Nucleus accumbens (tissue), 56 donors: Measurements from ENCODE around the gene FLT1.
A peak's percentile ranks its signal among the peaks of the same experiment; 100 is the strongest.

Source experiments
- DNase-seq, 56 donors: peaks; one replicate each; lab custom pipeline; 2025; lab: John Stamatoyannopoulos, UW

Gene FLT1

DNA sequence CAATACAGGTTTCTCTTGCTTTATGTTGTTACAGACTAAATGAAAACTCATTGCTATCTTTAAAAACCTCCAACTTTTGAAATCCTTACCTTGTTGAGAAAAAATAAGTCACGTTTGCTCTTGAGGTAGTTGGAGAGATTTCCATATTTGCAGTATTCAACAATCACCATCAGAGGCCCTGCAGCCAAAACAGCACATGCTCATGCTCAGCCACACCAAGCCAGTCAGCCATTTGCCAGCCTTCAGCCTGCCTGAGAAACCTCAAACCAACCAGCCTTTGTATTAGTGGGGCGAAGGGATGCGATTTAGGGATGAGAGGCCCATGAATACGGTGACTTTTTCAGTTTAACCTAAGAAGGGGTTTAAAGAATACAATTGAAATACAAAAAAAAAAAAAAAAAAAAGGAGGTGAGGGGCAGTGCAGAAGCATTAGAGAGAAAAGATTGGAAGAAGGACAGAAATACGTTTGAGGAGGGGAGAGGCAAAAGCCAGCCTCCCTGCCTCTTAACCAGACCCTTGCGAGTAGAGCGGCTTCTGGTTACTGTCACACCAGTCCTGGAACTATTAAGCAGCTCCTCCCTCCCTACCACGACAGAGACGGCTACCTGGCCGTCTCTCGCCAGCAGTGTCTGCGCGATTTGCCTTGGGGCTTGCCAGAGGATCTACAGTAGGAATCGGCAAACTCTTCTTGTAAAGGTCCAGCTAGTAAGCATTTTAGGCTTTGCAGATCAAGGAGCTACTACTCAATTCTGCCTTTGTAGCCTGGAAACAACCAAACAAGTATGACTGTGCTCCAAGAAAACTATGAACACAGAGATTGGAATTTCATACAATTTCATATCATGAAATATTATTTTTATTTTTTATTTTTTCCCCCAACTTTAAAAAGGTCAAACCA lies 167.3 kb downstream of the FLT1 start:
- no peak for DNase-seq

DNA sequence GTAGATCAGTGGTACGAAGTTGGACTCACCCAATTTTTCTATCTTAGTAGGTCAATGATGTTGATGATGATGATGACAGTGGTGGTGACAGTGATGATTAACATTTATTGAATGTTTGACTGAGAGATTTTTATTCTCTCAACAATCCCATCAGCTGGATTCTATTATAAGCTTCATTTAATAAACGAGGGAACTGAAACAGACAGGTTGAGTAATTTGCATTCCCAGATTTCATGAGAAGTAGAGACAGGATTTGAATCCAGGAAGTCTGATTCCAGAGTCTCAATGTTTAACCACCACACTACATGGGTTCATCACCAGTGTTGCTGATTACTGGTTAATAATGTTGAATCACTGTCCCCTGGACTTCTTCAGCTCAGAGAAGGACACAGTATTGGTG lies 168.9 kb downstream of the FLT1 start:
- no peak for DNase-seq

DNA sequence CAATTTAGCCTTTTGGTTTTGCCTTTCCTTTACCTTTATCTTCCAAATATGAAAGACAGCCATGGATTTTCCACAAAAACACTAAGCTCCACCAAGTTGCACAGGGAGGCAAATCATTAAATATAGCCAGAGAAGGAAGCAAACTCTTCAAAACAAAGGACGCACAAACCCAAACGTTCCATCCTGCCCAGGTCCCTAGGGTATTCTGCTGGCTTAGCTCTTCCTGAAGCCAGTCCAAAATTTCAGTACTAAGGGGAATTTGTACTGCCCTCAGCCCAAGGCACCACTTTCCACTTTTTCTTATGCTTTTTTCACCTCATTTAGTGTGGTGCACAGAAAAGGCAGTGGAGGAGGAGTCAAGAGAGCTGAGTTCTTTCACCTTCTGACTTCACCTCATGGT lies 169.9 kb downstream of the FLT1 start:
- no peak for DNase-seq

DNA sequence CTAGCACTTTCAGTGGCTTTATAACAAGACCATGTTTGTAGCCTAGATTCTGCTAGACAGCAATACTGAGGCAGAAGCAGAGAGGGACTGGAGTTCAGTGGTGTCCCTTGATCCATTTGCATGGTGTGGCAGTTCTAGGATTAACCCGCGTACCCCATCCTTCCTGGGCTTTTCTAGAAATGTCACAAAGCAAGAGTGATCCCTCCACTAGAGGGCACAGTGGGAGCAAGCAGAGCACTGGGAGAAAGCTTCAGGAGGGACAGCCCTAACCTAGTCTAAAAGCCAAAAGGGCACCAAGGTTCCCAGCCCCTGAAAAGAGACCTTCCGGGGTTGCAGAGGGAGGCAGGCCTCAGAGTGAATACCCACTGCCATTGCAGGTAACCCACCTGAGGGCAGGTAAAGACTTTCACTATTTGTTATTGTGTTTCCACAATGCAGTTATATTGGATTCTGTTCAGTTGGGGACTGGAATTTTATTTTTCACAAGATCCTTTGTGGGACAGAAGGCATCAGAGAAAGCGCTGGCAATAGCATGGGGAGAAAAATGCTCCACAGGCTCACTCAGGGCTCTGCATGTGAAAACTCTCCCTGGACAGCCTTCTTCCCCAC lies 170.6 kb downstream of the FLT1 start:
- DNase-seq = peak in 41 of 56 donors; percentile 1 to 56 (median 10)

DNA sequence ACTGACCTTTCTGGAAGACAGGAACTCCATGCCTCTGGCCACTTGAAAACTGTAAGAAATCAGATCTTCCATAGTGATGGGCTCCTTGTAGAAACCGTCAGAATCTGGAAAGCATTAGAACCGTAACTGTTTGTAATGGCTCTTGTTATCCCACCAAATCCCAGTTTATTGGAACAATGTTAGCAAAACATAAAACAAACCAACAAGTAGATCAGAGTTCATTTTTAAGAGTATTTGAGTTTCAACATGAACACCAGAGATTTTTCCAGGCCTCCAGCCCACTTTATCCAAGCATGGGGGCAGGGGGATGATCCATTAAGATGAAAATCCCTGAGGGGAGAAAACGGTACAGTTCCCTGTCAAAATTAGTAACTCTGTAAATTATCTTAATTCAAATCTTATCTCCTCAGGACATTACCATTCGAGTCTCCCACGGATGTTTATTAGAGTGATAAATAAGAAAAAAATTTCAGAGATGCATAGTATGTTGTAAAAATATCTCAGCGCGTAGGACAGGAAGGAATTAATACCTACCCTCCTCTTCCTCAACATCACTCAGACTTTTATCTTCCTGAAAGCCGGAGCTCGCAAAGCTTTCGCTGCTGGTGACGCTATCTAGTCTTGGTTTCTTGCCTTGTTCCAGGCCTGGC lies 172.5 kb downstream of the FLT1 start:
- no peak for DNase-seq

DNA sequence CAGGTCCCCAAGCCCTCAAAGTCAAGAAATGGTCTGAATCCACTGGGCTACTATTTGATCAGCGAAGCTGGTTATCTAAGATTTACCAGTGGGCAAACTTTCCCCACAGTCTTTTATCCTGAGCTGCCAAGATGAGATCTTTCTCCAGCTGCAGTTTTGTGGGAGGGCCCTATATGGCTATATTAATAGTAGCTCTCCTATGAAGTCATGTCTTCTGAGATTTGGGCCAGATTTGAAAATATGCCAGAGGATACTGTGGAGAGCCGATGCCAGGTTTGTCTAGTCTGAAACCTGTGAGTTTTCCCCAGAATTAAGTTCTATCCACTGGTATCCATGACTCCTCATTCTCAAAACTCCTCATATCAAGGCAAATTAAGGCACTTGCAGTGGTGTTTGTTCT lies 173.2 kb downstream of the FLT1 start:
- DNase-seq = no peak

DNA sequence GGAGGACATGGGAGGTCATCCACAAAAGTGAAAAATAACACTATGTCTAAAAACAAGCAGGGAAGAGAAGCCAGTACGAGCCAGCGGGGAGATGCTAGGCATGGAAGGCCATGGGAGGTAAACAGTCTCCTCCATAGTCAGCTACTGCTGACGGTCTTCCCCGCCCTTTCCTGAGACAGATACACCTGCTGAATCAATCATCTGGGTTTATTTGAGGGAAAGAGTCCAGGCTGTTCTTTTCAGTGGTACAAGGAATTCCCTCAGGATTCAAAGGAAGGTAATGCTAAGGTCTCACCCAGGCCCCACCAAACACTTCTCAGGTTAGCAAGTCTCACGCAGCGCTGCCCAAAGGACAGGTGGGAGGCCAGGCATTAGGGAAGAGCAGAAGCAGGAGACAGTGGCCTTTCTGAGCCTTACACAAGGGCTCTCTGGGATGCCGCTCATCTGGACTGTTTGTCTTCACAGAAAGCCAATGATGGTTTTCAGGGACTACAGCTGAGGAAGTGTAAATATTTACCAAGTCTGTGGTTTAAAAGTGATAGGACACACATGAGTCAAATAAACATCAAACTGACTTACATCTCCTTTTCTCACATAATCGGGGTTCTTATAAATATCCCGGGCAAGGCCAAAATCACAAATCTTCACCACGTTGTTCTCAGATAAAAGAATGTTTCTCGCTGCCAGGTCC lies 173.9 kb downstream of the FLT1 start:
- DNase-seq = no peak

DNA sequence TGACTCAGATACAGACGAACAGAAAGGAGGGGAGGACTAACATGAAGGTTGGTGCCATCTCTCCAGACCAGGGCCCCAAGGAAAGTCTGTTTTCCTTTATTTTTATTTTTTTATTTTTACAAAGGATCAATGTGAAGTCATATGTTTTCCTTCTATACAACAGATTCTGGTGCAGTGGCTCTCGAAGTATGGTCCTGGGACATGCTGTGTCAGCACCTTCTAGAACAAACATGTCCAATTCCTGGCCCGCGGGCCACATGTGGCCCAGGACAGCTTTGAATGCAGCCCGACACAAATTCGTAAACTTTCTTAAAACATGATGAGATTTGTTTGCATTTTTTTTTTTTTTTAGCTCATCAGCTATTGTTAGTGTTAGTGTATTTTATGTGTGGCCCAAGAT lies 174.7 kb downstream of the FLT1 start:
- DNase-seq = no peak

DNA sequence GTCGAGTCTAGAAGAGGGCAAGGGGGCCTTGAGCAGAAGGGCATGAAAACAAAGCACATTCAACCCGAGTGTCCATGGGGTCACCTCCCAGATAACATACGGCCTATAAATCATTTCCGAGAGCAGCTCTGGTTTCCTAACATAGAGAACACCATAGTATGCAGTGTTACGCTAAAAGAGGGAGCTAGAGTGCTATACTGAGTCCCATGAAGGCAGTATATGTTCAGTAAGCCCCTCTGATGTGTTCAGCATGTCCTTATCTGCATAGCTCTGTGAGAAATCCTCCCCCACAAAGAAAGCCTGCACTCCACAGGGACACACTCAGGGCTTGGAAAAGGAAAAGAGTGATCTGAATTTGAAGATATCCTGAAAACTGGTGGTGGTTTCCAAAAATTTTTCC lies 175.4 kb downstream of the FLT1 start:
- no peak for DNase-seq

DNA sequence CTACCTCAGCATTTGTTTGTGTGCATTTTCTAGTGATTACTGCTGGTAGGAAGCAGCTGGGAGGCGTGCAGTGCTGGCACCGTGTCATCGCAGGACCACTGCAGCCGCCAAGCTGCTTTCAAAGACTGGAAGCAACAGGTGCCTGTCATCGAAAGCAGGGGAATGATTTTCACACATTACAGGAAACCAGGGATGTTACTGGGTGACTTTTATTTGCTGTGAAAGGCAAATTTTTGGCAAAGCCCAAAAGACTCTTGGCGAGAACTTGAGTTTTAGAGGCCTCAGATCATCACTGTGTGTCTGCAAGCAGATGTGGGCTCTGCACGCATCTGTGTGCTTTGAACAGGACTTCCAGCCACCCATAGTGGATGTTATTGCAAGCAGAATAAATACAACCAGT lies 176.4 kb downstream of the FLT1 start:
- DNase-seq = no peak

DNA sequence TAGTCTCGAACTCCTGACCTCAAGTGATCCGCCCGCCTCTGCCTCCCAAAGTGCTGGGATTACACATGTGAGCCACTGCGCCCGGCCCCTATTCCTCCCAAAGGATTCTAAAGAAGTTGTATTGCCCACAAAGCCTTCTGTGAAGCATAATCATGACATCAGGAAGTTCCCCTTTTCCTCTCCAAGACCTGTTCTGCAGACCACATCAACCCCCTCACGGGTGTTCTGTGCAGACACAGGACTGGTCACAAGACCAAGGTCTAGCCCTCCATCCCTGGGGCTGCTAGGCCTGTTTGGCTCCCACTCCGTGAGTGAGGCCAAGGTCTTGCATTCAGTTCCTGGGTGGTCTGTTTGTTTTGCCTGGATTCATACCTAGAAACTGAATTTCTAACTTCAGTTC lies 178.1 kb downstream of the FLT1 start:
- DNase-seq = no peak

DNA sequence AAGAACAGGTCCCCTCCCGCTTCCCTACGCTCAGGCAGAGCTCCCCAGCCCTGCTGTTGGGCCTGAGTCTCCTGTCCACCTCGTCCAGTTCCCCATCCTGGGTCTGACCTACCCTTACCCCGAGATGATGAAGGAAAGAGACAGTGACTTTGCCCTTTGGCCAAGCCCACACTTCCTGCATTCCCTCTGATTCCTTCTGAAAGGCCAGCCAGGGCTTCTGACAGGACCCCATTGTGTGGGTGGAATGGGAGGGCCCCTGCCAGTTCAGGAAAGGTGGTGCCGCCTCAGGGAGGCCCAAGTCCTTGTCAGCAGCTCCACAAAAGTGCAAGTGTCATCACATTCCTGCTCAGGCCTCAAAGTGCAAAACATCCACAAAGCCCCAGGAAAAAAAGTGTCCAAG lies 178.8 kb downstream of the FLT1 start:
- no peak for DNase-seq

DNA sequence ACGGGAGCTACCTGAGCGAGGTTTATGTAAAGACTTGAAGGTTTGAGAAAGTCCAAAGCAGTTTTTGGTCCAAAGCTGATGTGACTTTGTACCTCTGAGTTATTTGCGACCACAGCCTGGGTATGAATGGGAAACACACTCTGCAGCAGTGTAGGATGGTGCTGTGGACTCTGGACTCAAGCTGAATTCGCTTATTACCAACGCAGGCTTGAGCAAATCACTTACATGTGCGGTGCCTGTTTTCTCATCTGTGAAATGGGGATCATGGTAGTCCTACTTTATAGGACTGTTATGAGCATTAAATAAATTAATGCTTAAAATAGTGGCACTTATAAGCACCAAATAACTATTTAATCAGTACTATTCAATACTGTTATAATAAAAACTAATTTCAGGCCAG lies 180.0 kb downstream of the FLT1 start:
- no peak for DNase-seq

DNA sequence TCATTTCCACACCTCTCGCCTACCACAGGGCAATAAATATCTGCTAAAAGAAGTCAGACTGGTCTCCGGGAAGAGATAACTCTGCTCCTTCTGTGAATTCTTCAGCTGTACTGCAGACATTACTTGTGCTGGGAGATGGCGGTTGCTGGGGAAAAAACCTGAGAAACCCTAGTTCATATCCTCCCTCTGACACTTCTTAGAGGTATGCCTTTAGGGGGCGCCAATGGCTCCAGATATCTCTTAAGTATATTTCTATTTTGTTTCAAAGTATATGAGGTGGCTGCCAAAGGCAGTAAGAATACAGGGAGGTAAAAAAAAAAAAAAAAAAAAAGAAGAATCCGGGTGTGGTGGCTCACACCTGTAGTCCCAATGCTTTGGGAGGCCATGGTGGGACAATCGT lies 181.3 kb downstream of the FLT1 start:
- DNase-seq = no peak

DNA sequence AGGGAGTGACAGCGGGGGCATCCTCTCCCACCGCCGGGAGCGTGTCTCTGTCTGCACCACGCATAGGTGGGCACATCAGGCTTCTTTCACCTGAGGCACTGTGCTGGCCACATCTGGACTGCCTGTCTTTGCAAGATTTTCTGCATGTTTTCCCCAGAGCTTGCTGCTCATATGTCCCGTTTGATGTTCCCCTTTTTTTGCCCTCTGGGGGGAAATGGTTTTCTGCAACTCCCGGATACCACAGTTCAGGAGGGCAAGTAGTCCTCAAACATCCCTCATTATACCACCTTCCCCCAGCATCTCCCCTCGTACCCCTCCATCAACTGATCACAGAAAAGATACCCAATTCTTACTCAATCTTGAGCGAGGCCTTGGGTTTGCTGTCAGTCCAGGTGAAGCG lies 188.6 kb downstream of the FLT1 start:
- no peak for DNase-seq

DNA sequence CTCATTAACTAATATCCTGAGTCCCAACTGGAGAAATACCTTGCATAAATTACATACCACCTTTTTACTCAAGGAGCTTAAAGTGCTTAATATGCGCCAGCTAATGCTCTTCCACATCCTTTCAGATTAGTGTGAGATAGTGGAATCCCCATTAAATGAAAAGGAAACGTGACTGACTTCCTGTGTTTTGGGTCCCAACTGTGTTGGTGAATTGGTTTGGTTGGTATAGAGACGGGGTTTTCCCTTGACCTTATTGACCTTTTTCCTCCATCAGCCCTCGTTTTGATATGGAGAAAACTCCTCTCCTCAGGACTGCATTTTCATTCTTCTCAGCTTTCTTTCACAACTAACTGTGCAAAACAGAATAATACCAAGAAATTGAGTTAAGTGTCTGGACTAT lies 193.1 kb downstream of the FLT1 start:
- DNase-seq = no peak

DNA sequence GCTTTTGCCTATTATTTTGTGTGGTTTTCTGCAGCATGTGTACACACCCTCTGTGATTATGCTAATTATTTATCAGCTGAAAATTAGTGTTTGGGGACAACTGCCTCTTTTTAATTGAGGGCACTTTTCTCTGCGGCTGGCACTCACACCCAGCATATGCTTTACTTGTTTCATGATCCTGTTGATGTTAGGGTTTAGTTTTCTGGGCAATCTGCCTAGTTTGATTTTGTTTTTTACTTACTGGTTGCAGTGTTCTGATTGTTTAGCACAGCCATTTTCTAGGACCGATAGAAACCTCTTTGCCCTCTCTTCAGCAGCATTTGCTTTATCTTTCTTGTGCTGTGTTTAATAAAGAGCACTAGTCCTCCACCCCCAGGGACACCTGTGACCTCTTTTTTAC lies 195.0 kb downstream of the FLT1 start:
- DNase-seq = no peak

DNA sequence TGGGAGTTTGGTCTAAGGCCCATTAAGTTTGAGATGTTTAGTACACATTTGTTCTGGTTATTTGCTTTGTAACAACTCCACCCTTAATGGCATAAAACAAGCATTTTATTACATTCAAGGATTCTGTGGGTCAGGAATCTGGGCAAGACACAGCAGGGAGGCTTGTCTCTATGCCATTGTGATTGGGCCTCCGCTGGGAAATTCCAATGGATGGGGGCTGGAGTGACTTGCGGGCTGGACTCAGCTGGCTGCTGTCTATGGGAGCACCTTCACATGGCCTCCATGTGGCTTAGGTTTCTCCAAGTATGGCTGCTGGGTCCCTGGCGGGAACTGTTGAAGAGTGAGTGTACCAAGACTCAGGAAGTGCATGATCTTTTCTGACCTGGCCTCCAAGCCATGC lies 197.6 kb downstream of the FLT1 start:
- DNase-seq = no peak

DNA sequence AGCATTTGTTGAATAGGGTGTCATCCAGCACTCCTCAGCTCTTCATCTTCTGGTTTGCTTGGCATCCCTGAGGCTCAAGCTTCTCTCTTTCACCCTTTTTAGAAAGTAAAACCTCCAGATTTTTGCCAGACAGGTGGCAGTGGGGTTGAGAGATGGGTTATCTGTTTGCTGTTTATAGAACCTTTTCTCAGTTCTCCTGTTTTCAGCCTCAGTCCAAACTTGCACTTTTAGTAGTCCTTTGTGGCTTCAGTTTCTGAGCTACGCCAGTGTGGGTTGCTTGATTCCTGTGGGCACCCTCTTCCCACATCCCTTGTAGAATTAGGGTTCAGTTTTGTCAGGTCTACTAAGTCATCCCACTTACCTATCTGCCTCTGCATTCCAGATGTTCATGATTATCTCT lies 208.7 kb downstream of the FLT1 start:
- DNase-seq = no peak

DNA sequence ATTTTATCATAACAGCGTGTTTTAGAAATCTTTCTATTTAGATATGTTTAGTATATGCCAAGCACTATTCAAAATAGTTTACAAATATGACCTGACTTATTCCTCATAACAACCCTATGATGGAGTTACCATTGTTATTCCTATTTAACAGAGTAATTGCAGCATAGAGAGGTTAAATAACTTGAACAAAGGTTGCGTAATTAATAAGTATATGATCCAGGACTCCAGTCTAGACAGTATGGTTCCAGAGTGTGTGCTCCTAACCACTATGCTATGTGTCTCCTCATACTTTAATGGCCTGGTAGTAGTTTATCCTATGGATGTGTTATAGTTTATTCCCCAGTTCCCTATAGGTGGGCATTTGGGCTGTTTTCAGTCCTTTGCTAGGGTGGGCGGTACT lies 211.3 kb downstream of the FLT1 start:
- DNase-seq = no peak

DNA sequence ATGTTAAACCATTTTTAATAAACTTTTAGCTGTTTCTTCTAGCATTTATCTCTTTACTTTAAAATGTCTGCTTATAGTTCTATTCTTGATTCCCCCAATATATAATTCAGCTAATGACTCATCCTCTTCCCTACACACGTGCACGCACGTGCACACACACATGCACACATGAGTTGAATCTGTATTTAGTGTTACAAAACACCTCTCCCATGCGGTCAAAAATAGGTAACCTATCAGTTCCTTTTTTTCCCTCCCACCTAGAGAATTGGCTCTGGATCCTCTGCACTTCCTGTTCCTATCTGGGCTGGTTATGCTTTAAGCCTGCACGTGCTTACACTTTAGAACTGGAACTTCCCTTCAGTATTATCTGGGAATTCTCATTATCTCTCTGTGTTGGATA lies 212.5 kb downstream of the FLT1 start:
- no peak for DNase-seq
